IMR-90 (cell line): Measurements from ENCODE around the gene IL36G. TPM values are rescaled to one million over a fixed set of nuclear protein-coding genes. Genes with fewer than 3 reads are reported as not detected.

Experiments used
- ATAC-seq: fragments of 200-7000 bp; cut with Tn5 transposase; 2 replicates; pipeline ENCODE4 v1.9.1; 2020; ENCODE audit warnings: low read depth, mild to moderate bottlenecking, moderate library complexity
- BruUV-seq: library from RNA; stranded (reverse); fragments of 400-500 nt; replicated peaks from 2 replicates; lab custom pipeline; 2021; lab: Mats Ljungman, UMichigan
- CTCF ChIA-PET: fragments of 300-600 bp; formaldehyde crosslinking; extraction: SDS; loops from one replicate; lab custom pipeline; 2021; ENCODE audit warnings: antibody characterized with exemption; lab: Yijun Ruan, JAX
- POLR2A ChIA-PET: fragments of 300-600 bp; sonication (Branson Sonifier 250); formaldehyde crosslinking; loops from one replicate; lab custom pipeline; 2022; ENCODE audit warnings: antibody characterized with exemption; ENCODE audit not compliant: unreplicated experiment; lab: Charles Lee
- DNase-seq: peaks from one replicate; pipeline ENCODE4 v3.0.0; 2013
- H2AFZ ChIP-seq: replicated peaks from 2 replicates; pipeline ENCODE3; 2013; ENCODE audit warnings: low read length, mild to moderate bottlenecking; ENCODE audit not compliant: poor library complexity
- H2AK5ac ChIP-seq: 2 replicates; pipeline ENCODE4 v1.6.1; 2013; ENCODE audit warnings: low read depth, low read length, inconsistent platforms
- H2AK9ac ChIP-seq: replicated peaks from 2 replicates; pipeline ENCODE3; 2013; ENCODE audit warnings: mild to moderate bottlenecking, low read depth, low read length, moderate library complexity; ENCODE audit not compliant: poor library complexity
- H2BK120ac ChIP-seq: 2 replicates; pipeline ENCODE4 v1.6.1; 2013; ENCODE audit warnings: low read depth, low read length, inconsistent platforms
- H2BK15ac ChIP-seq: 3 replicates; pipeline ENCODE4 v1.6.1; 2013; ENCODE audit warnings: low read depth, low read length, inconsistent platforms
- H2BK20ac ChIP-seq: 2 replicates; pipeline ENCODE4 v1.6.1; 2013; ENCODE audit warnings: low read depth, mild to moderate bottlenecking, inconsistent platforms, low read length, moderate library complexity
- H2BK5ac ChIP-seq: 2 replicates; pipeline ENCODE4 v1.6.1; 2013; ENCODE audit warnings: mild to moderate bottlenecking, low read depth, low read length, inconsistent platforms; ENCODE audit not compliant: poor library complexity, severe bottlenecking
- H3K14ac ChIP-seq: replicated peaks from 2 replicates; pipeline ENCODE4 v1.6.1; 2013; ENCODE audit warnings: low read depth, low read length, inconsistent platforms
- H3K18ac ChIP-seq: 2 replicates; pipeline ENCODE4 v1.6.1; 2013; ENCODE audit warnings: low read depth, low read length, control low read depth
- H3K23ac ChIP-seq: 2 replicates; pipeline ENCODE4 v1.6.1; 2013; ENCODE audit warnings: low read depth, low read length, inconsistent platforms
- H3K27ac ChIP-seq: 2 replicates; pipeline ENCODE4 v1.5.1; 2013; ENCODE audit warnings: mild to moderate bottlenecking, control low read depth, low read length; ENCODE audit not compliant: insufficient read depth
- H3K27me3 ChIP-seq: 2 replicates; pipeline ENCODE4 v1.6.1; 2013; ENCODE audit warnings: low read length; ENCODE audit not compliant: control insufficient read depth, insufficient read depth
- H3K36me3 ChIP-seq: 2 replicates; pipeline ENCODE4 v1.6.1; 2013; ENCODE audit warnings: low read length, mixed read lengths; ENCODE audit not compliant: control insufficient read depth, insufficient read depth
- H3K4ac ChIP-seq: 2 replicates; pipeline ENCODE4 v1.6.1; 2013; ENCODE audit warnings: low read depth, low read length, inconsistent platforms
- H3K4me1 ChIP-seq: 2 replicates; pipeline ENCODE4 v1.6.1; 2013; ENCODE audit warnings: low read length, mixed read lengths; ENCODE audit not compliant: control insufficient read depth, insufficient read depth
- H3K4me2 ChIP-seq: 2 replicates; pipeline ENCODE4 v1.6.1; 2013; ENCODE audit warnings: low read depth, mild to moderate bottlenecking, control low read depth, low read length, moderate library complexity
- H3K4me3 ChIP-seq: 2 replicates; pipeline ENCODE4 v1.5.1; 2013; ENCODE audit warnings: low read depth, mild to moderate bottlenecking, control low read depth, low read length, moderate library complexity; ENCODE audit not compliant: insufficient read depth
- H3K56ac ChIP-seq: 2 replicates; pipeline ENCODE4 v1.6.1; 2013; ENCODE audit warnings: low read length, inconsistent platforms; ENCODE audit not compliant: insufficient read depth; ENCODE audit errors: extremely low read depth
- H3K79me1 ChIP-seq, 2 experiments: 2 replicates each; pipeline ENCODE4 v1.6.1; 2013; ENCODE audit warnings: low read length in 2 of 2, inconsistent platforms in 1 of 2, low read depth in 1 of 2
- H3K9ac ChIP-seq: 2 replicates; pipeline ENCODE4 v1.6.1; 2013; ENCODE audit warnings: low read depth, low read length, control low read depth
- H3K9me1 ChIP-seq: 2 replicates; pipeline ENCODE4 v1.6.1; 2013; ENCODE audit warnings: low read length, inconsistent platforms; ENCODE audit not compliant: insufficient read depth
- H3K9me3 ChIP-seq: 2 replicates; pipeline ENCODE4 v1.6.1; 2013; ENCODE audit warnings: low read length; ENCODE audit not compliant: control insufficient read depth, insufficient read depth
- H4K20me1 ChIP-seq: 2 replicates; pipeline ENCODE4 v1.6.1; 2013; ENCODE audit warnings: low read length, inconsistent platforms; ENCODE audit not compliant: insufficient read depth
- H4K5ac ChIP-seq: 2 replicates; pipeline ENCODE4 v1.6.1; 2013; ENCODE audit warnings: mild to moderate bottlenecking, low read depth, low read length, control low read depth
- H4K8ac ChIP-seq, 2 experiments: 2 replicates each; pipeline ENCODE4 v1.6.1; 2013; ENCODE audit warnings: low read depth in 2 of 2, low read length in 2 of 2, control low read depth in 1 of 2, inconsistent platforms in 1 of 2
- H4K91ac ChIP-seq: 2 replicates; pipeline ENCODE4 v1.6.1; 2013; ENCODE audit warnings: low read depth, low read length, inconsistent platforms; ENCODE audit not compliant: insufficient read depth
- FOS ChIP-seq: fragments of 150-350 bp; IDR thresholded peaks from 2 replicates; pipeline ENCODE4 v1.6.1; 2016; ENCODE audit warnings: low read depth, low read length
- MAZ ChIP-seq: IDR thresholded peaks from 2 replicates; pipeline ENCODE4 v1.6.1; 2012; ENCODE audit warnings: low read depth, mild to moderate bottlenecking, low read length, improper control_type of control experiment, moderate library complexity, borderline replicate concordance
- NFE2L2 ChIP-seq: fragments of 150-350 bp; IDR thresholded peaks from 2 replicates; pipeline ENCODE4 v1.6.1; 2016; ENCODE audit warnings: low read depth, mild to moderate bottlenecking, low read length
- POLR2A ChIP-seq: IDR thresholded peaks from 2 replicates; pipeline ENCODE4 v1.6.1; 2012; ENCODE audit warnings: mild to moderate bottlenecking, low read depth, low read length
- SMC3 ChIP-seq: fragments of 150-350 bp; IDR thresholded peaks from 2 replicates; pipeline ENCODE4 v1.6.1; 2016; ENCODE audit warnings: low read depth, mild to moderate bottlenecking, antibody characterized with exemption, low read length, moderate library complexity
- WGBS, 2 experiments: methylation state at CpG; one replicate each; pipeline versions ENCODE4 v1.1.5 to v1.1.7; 2013; ENCODE audit warnings: missing lambda C conversion rate in 2 of 2; ENCODE audit not compliant: insufficient read length in 1 of 2; ENCODE audit errors: extremely low coverage in 2 of 2; 5-methylcytosine and 5-hydroxymethylcytosine counted together
- dilution Hi-C: fragments of 300-500 bp; cut with HindIII; formaldehyde crosslinking; loops from one replicate; pipeline ENCODE4 v1.14.3; 2018; ENCODE audit warnings: low sequenced_read_pairs; ENCODE audit not compliant: unreplicated experiment
- in situ Hi-C: fragments of 300-500 bp; cut with MboI; formaldehyde crosslinking; loops from 3 replicates; pipeline ENCODE4 v1.14.3; 2019; ENCODE audit warnings: low sequenced_read_pairs, inconsistent platforms, mixed read lengths
- intact Hi-C: fragments of 100-400 bp; cut with micrococcal nuclease; formaldehyde crosslinking; loops from 2 replicates; pipeline ENCODE4 v1.10.0; 2022
- polyA plus RNA-seq, 3 experiments: library from polyadenylated mRNA; depleted of rRNA; stranded (reverse); fragments of >200 nt; gene quantifications; 2 replicates each; pipeline ENCODE4 v1.2.3, GENCODE V29; 2012; ENCODE audit warnings: low replicate concordance in 1 of 3
- total RNA-seq: library from RNA; depleted of rRNA; stranded (reverse); fragments of >200 nt; gene quantifications from 2 replicates; pipeline ENCODE4 v1.2.3, GENCODE V29; 2012
- TF ChIP-seq, protein P1 (sequence below): fragments of 150-350 bp; IDR thresholded peaks from 2 replicates; pipeline ENCODE4 v1.6.1; 2016; ENCODE audit warnings: low read depth, mild to moderate bottlenecking, low read length, moderate library complexity, borderline replicate concordance

IL36G gene
- total and polyA plus RNA-seq, 2 of the 4 experiments (the other 2 are of a cell fraction), result not detected

DNA sequence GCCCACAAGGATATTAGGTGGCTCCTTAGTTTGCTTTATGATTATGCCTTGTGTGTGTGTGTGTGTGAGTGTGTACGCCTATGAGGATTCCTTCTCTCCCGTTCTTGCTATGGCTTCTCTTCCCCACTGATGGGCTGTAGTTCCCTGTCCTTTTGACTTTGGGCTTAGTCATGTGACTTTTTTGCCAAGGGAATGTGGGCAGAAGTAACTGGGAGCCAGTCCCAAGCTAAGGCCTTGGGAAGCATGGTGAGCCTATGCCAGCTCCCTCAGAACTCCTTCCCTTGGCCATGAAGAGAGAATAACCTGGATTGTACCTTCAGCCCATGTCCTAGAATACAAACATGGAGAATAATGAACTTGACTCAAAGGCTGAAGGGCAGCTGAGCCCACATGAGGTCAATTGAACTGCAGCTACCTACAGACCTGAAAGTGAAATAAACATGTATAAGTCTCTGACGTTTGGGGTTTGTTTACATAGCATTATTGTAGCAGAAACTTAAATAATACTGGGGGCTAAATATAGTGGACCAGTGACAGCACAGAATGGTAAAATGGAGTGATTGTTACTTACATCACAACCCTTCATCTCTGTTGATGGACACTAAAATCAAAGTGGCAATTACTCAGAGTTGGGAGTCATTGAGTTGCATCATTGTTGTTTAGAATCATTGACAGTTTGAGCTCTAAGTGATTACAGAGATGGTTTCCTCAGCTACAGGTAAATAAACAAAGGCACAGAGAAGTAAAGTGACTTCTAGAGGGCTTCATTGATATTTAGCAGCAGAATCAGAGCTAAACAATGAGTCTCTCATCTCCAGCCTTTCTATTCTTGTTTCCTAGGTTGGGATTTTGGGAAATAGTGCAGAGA is 15.3 kb upstream of the IL36G start:
- H4K8ac ChIP-seq, result no peak overlapping the region
- no peak overlapping the region for H3K18ac ChIP-seq
- no peak overlapping the region for H3K4ac ChIP-seq
- H3K56ac ChIP-seq, result no peak overlapping the region
- no peaks in the 10 kb centered on the region for H3K36me3 ChIP-seq
- no peaks in the 10 kb centered on the region for H4K20me1 ChIP-seq
- H3K79me1 ChIP-seq, result no peaks in the 10 kb centered on the region
- in situ Hi-C loops (no loop called here), intact Hi-C loops (no loop called here), dilution Hi-C loops (no loop called here)
- no TSS peak for BruUV-seq
- no peak overlapping the region for H4K5ac ChIP-seq
- ChIA-PET CTCF (interaction anchor here (0.9 kb wide), 1 partner anchor 21 kb away, joined by 3 read pairs; no protein-coding TSS in a partner anchor), POLR2A (no interaction called here)
- no peak overlapping the region for H2AK5ac ChIP-seq
- no CpG with 5 or more reads among the region's 3 CpGs for WGBS, 2 experiments
- H2BK5ac ChIP-seq, result no peak overlapping the region
- no peak overlapping the region for H2BK120ac ChIP-seq
- ATAC-seq (no peak), DNase-seq (no peak)
- H2BK15ac ChIP-seq, result no peak overlapping the region
- H3K9me1 ChIP-seq, result no peaks in the 10 kb centered on the region
- H2AFZ ChIP-seq, result no peak overlapping the region
- no peak overlapping the region for H4K91ac ChIP-seq
- H2AK9ac ChIP-seq, result no peak overlapping the region
- H3K14ac ChIP-seq, result no peak overlapping the region
- no peaks in the 10 kb centered on the region for H3K9me3 ChIP-seq
- no peak overlapping the region for H3K4me2 ChIP-seq
- H3K23ac ChIP-seq, result no peak overlapping the region
- peaks cover 9% of the 10 kb centered on the region for H3K27me3 ChIP-seq
- H2BK20ac ChIP-seq, result no peak overlapping the region
- H3K4me3 ChIP-seq, result no peak overlapping the region
- TF ChIP-seq POLR2A (no peak), SMC3 (no peak), NFE2L2 (no peak), FOS (no peak), MAZ (no peak)
- TF ChIP-seq, protein P1, sequence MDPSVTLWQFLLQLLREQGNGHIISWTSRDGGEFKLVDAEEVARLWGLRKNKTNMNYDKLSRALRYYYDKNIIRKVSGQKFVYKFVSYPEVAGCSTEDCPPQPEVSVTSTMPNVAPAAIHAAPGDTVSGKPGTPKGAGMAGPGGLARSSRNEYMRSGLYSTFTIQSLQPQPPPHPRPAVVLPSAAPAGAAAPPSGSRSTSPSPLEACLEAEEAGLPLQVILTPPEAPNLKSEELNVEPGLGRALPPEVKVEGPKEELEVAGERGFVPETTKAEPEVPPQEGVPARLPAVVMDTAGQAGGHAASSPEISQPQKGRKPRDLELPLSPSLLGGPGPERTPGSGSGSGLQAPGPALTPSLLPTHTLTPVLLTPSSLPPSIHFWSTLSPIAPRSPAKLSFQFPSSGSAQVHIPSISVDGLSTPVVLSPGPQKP, result no peak
- no peaks in the 10 kb centered on the region for H3K4me1 ChIP-seq
- H3K27ac ChIP-seq, result no peak overlapping the region
- H3K9ac ChIP-seq, result no peak overlapping the region
